Astrocyte (in vitro differentiated cells and primary cell): ENCODE measurements around the gene CERK.

ENCODE experiments used
- CTCF ChIP-seq: IDR thresholded peaks from 2 replicates; pipeline ENCODE4 v1.5.1; 2011; ENCODE audit warnings: low read depth, mild to moderate bottlenecking, inconsistent platforms, low read length, moderate library complexity; ENCODE audit not compliant: insufficient read depth
- EZH2 ChIP-seq: IDR thresholded peaks from 2 replicates; pipeline ENCODE4 v1.6.1; 2012; ENCODE audit warnings: mild to moderate bottlenecking, low read length, inconsistent platforms; ENCODE audit not compliant: insufficient read depth

GRCh38 chr22:46673662-46674236 lies 64.3 kb downstream of the CERK start:
- TF ChIP-seq CTCF, result no peak
- TF ChIP-seq EZH2, result no peak
